22Rv1 (cell line): Measurements from ENCODE around the gene LPIN2.

Source experiments
- ZFX ChIP-seq: fragments of 450-650 bp; IDR thresholded peaks from 2 replicates; pipeline ENCODE4 v1.6.1; 2017; ENCODE audit warnings: antibody characterized with exemption, borderline replicate concordance
- TF ChIP-seq, protein P1 (sequence below): fragments of 450-650 bp; IDR thresholded peaks from 2 replicates; pipeline ENCODE4 v1.5.1; 2017; ENCODE audit warnings: mild to moderate bottlenecking

GRCh38 chr18:3048121-3048520 is 35.2 kb upstream of the LPIN2 start:
- TF ChIP-seq, protein P1, sequence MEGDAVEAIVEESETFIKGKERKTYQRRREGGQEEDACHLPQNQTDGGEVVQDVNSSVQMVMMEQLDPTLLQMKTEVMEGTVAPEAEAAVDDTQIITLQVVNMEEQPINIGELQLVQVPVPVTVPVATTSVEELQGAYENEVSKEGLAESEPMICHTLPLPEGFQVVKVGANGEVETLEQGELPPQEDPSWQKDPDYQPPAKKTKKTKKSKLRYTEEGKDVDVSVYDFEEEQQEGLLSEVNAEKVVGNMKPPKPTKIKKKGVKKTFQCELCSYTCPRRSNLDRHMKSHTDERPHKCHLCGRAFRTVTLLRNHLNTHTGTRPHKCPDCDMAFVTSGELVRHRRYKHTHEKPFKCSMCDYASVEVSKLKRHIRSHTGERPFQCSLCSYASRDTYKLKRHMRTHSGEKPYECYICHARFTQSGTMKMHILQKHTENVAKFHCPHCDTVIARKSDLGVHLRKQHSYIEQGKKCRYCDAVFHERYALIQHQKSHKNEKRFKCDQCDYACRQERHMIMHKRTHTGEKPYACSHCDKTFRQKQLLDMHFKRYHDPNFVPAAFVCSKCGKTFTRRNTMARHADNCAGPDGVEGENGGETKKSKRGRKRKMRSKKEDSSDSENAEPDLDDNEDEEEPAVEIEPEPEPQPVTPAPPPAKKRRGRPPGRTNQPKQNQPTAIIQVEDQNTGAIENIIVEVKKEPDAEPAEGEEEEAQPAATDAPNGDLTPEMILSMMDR = no peak
- no peak for TF ChIP-seq ZFX
